IMR-90 (cell line): ENCODE data around the gene FOXN3. TPM values are rescaled to one million over a fixed set of nuclear protein-coding genes. Genes with fewer than 3 reads are reported as not detected.
A peak's percentile ranks its signal among the peaks of the same experiment; 100 is the strongest.

Experiments used
- ATAC-seq: fragments of 200-7000 bp; cut with Tn5 transposase; 2 replicates; pipeline ENCODE4 v1.9.1; 2020; ENCODE audit warnings: low read depth, mild to moderate bottlenecking, moderate library complexity
- BruUV-seq: library from RNA; stranded (reverse); fragments of 400-500 nt; replicated peaks from 2 replicates; lab custom pipeline; 2021; lab: Mats Ljungman, UMichigan
- CTCF ChIA-PET: fragments of 300-600 bp; formaldehyde crosslinking; extraction: SDS; loops from one replicate; lab custom pipeline; 2021; ENCODE audit warnings: antibody characterized with exemption; lab: Yijun Ruan, JAX
- POLR2A ChIA-PET: fragments of 300-600 bp; sonication (Branson Sonifier 250); formaldehyde crosslinking; loops from one replicate; lab custom pipeline; 2022; ENCODE audit warnings: antibody characterized with exemption; ENCODE audit not compliant: unreplicated experiment; lab: Charles Lee
- DNase-seq: peaks from one replicate; pipeline ENCODE4 v3.0.0; 2013
- H2AFZ ChIP-seq: replicated peaks from 2 replicates; pipeline ENCODE3; 2013; ENCODE audit warnings: low read length, mild to moderate bottlenecking; ENCODE audit not compliant: poor library complexity
- H2AK5ac ChIP-seq: 2 replicates; pipeline ENCODE4 v1.6.1; 2013; ENCODE audit warnings: low read depth, low read length, inconsistent platforms
- H2AK9ac ChIP-seq: replicated peaks from 2 replicates; pipeline ENCODE3; 2013; ENCODE audit warnings: mild to moderate bottlenecking, low read depth, low read length, moderate library complexity; ENCODE audit not compliant: poor library complexity
- H2BK120ac ChIP-seq: 2 replicates; pipeline ENCODE4 v1.6.1; 2013; ENCODE audit warnings: low read depth, low read length, inconsistent platforms
- H2BK15ac ChIP-seq: 3 replicates; pipeline ENCODE4 v1.6.1; 2013; ENCODE audit warnings: low read depth, low read length, inconsistent platforms
- H2BK20ac ChIP-seq: 2 replicates; pipeline ENCODE4 v1.6.1; 2013; ENCODE audit warnings: low read depth, mild to moderate bottlenecking, inconsistent platforms, low read length, moderate library complexity
- H2BK5ac ChIP-seq: 2 replicates; pipeline ENCODE4 v1.6.1; 2013; ENCODE audit warnings: mild to moderate bottlenecking, low read depth, low read length, inconsistent platforms; ENCODE audit not compliant: poor library complexity, severe bottlenecking
- H3K14ac ChIP-seq: replicated peaks from 2 replicates; pipeline ENCODE4 v1.6.1; 2013; ENCODE audit warnings: low read depth, low read length, inconsistent platforms
- H3K18ac ChIP-seq: 2 replicates; pipeline ENCODE4 v1.6.1; 2013; ENCODE audit warnings: low read depth, low read length, control low read depth
- H3K23ac ChIP-seq: 2 replicates; pipeline ENCODE4 v1.6.1; 2013; ENCODE audit warnings: low read depth, low read length, inconsistent platforms
- H3K27ac ChIP-seq: 2 replicates; pipeline ENCODE4 v1.5.1; 2013; ENCODE audit warnings: mild to moderate bottlenecking, control low read depth, low read length; ENCODE audit not compliant: insufficient read depth
- H3K27me3 ChIP-seq: 2 replicates; pipeline ENCODE4 v1.6.1; 2013; ENCODE audit warnings: low read length; ENCODE audit not compliant: control insufficient read depth, insufficient read depth
- H3K36me3 ChIP-seq: 2 replicates; pipeline ENCODE4 v1.6.1; 2013; ENCODE audit warnings: low read length, mixed read lengths; ENCODE audit not compliant: control insufficient read depth, insufficient read depth
- H3K4ac ChIP-seq: 2 replicates; pipeline ENCODE4 v1.6.1; 2013; ENCODE audit warnings: low read depth, low read length, inconsistent platforms
- H3K4me1 ChIP-seq: 2 replicates; pipeline ENCODE4 v1.6.1; 2013; ENCODE audit warnings: low read length, mixed read lengths; ENCODE audit not compliant: control insufficient read depth, insufficient read depth
- H3K4me2 ChIP-seq: 2 replicates; pipeline ENCODE4 v1.6.1; 2013; ENCODE audit warnings: low read depth, mild to moderate bottlenecking, control low read depth, low read length, moderate library complexity
- H3K4me3 ChIP-seq: 2 replicates; pipeline ENCODE4 v1.5.1; 2013; ENCODE audit warnings: low read depth, mild to moderate bottlenecking, control low read depth, low read length, moderate library complexity; ENCODE audit not compliant: insufficient read depth
- H3K56ac ChIP-seq: 2 replicates; pipeline ENCODE4 v1.6.1; 2013; ENCODE audit warnings: low read length, inconsistent platforms; ENCODE audit not compliant: insufficient read depth; ENCODE audit errors: extremely low read depth
- H3K79me1 ChIP-seq, 2 experiments: 2 replicates each; pipeline ENCODE4 v1.6.1; 2013; ENCODE audit warnings: low read length in 2 of 2, inconsistent platforms in 1 of 2, low read depth in 1 of 2
- H3K9ac ChIP-seq: 2 replicates; pipeline ENCODE4 v1.6.1; 2013; ENCODE audit warnings: low read depth, low read length, control low read depth
- H3K9me1 ChIP-seq: 2 replicates; pipeline ENCODE4 v1.6.1; 2013; ENCODE audit warnings: low read length, inconsistent platforms; ENCODE audit not compliant: insufficient read depth
- H3K9me3 ChIP-seq: 2 replicates; pipeline ENCODE4 v1.6.1; 2013; ENCODE audit warnings: low read length; ENCODE audit not compliant: control insufficient read depth, insufficient read depth
- H4K20me1 ChIP-seq: 2 replicates; pipeline ENCODE4 v1.6.1; 2013; ENCODE audit warnings: low read length, inconsistent platforms; ENCODE audit not compliant: insufficient read depth
- H4K5ac ChIP-seq: 2 replicates; pipeline ENCODE4 v1.6.1; 2013; ENCODE audit warnings: mild to moderate bottlenecking, low read depth, low read length, control low read depth
- H4K8ac ChIP-seq, 2 experiments: 2 replicates each; pipeline ENCODE4 v1.6.1; 2013; ENCODE audit warnings: low read depth in 2 of 2, low read length in 2 of 2, control low read depth in 1 of 2, inconsistent platforms in 1 of 2
- H4K91ac ChIP-seq: 2 replicates; pipeline ENCODE4 v1.6.1; 2013; ENCODE audit warnings: low read depth, low read length, inconsistent platforms; ENCODE audit not compliant: insufficient read depth
- MAZ ChIP-seq: IDR thresholded peaks from 2 replicates; pipeline ENCODE4 v1.6.1; 2012; ENCODE audit warnings: low read depth, mild to moderate bottlenecking, low read length, improper control_type of control experiment, moderate library complexity, borderline replicate concordance
- NFE2L2 ChIP-seq: fragments of 150-350 bp; IDR thresholded peaks from 2 replicates; pipeline ENCODE4 v1.6.1; 2016; ENCODE audit warnings: low read depth, mild to moderate bottlenecking, low read length
- WGBS, 2 experiments: methylation state at CpG; one replicate each; pipeline versions ENCODE4 v1.1.5 to v1.1.7; 2013; ENCODE audit warnings: missing lambda C conversion rate in 2 of 2; ENCODE audit not compliant: insufficient read length in 1 of 2; ENCODE audit errors: extremely low coverage in 2 of 2; 5-methylcytosine and 5-hydroxymethylcytosine counted together
- dilution Hi-C: fragments of 300-500 bp; cut with HindIII; formaldehyde crosslinking; loops from one replicate; pipeline ENCODE4 v1.14.3; 2018; ENCODE audit warnings: low sequenced_read_pairs; ENCODE audit not compliant: unreplicated experiment
- in situ Hi-C: fragments of 300-500 bp; cut with MboI; formaldehyde crosslinking; loops from 3 replicates; pipeline ENCODE4 v1.14.3; 2019; ENCODE audit warnings: low sequenced_read_pairs, inconsistent platforms, mixed read lengths
- intact Hi-C: fragments of 100-400 bp; cut with micrococcal nuclease; formaldehyde crosslinking; loops from 2 replicates; pipeline ENCODE4 v1.10.0; 2022
- polyA plus RNA-seq, 3 experiments: library from polyadenylated mRNA; depleted of rRNA; stranded (reverse); fragments of >200 nt; gene quantifications; 2 replicates each; pipeline ENCODE4 v1.2.3, GENCODE V29; 2012; ENCODE audit warnings: low replicate concordance in 1 of 3
- total RNA-seq: library from RNA; depleted of rRNA; stranded (reverse); fragments of >200 nt; gene quantifications from 2 replicates; pipeline ENCODE4 v1.2.3, GENCODE V29; 2012
- TF ChIP-seq, protein P1 (sequence below): fragments of 150-350 bp; IDR thresholded peaks from 2 replicates; pipeline ENCODE4 v1.6.1; 2017; ENCODE audit warnings: mild to moderate bottlenecking, antibody characterized with exemption, low read length, low read depth

FOXN3 gene
- total and polyA plus RNA-seq, 2 of the 4 experiments (the other 2 are of a cell fraction): 22.6 to 33.7 TPM

DNA sequence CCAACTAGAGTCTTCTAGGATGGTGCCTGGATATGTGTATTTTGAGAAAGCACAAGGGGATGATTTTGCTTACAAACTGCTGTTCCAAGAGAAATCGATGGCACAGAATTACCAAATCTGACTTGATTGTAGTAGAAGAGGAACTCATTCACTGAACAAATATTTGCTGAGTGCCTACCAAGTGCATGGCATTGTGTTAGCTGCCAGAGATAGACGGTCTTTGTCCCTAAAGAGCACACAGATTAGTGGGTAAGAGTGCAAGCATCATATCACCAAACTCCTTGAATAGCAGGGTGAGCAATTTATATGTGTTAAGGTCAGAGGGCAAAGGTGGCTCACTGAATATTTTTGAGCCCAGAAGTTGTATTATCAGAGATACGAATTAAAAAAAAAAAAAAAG lies 3.5 kb upstream of the FOXN3 start:
- BruUV-seq: no TSS peak
- POLR2A ChIA-PET: no interaction called here

More for the DNA sequence above, 3.5 kb upstream of the FOXN3 start:
- Histone ChIP-seq H3K4me3 (no peak overlapping the region), H3K14ac (no peak overlapping the region), H2AK9ac (no peak overlapping the region), H3K36me3 (0 out of 2 replicates have a peak, but pooled peaks cover 2% of the 10 kb centered on the region), H2BK15ac (no peak overlapping the region), H3K9ac (no peak overlapping the region), H4K8ac (no peak overlapping the region), H3K4me1 (peaks cover 14% of the 10 kb centered on the region), H3K27me3 (no peaks in the 10 kb centered on the region), H4K20me1 (no peaks in the 10 kb centered on the region), H2BK20ac (peak overlapping the region; percentile 3; the same call in 1 of the 2 replicates), H3K27ac (no peak overlapping the region), H3K9me1 (peaks cover 6% of the 10 kb centered on the region), H3K23ac (no peak overlapping the region), H4K5ac (no peak overlapping the region), H3K18ac (no peak overlapping the region), H3K79me1 (peaks cover 18 to 43% of the 10 kb centered on the region in 2 experiments), H4K91ac (no peak overlapping the region), H3K9me3 (no peaks in the 10 kb centered on the region), H2AK5ac (peak overlapping the region; percentile 64; the same call in 1 of the 2 replicates), H2BK120ac (no peak overlapping the region), H2BK5ac (no peak overlapping the region), H3K4me2 (no peak overlapping the region), H3K56ac (no peak overlapping the region), H3K4ac (no peak overlapping the region), H2AFZ (no peak overlapping the region)
- DNase-seq (no peak), ATAC-seq (no peak)
- intact Hi-C loops: no loop called here
- CTCF ChIA-PET: no interaction called here
- in situ Hi-C loops: loop anchor here (10.0 kb wide), 1 partner anchor 194 kb away; no protein-coding TSS in a partner anchor
- dilution Hi-C loops: no loop called here
- no CpG with 5 or more reads among the region's 3 CpGs for WGBS, 2 experiments
- TF ChIP-seq, protein P1, sequence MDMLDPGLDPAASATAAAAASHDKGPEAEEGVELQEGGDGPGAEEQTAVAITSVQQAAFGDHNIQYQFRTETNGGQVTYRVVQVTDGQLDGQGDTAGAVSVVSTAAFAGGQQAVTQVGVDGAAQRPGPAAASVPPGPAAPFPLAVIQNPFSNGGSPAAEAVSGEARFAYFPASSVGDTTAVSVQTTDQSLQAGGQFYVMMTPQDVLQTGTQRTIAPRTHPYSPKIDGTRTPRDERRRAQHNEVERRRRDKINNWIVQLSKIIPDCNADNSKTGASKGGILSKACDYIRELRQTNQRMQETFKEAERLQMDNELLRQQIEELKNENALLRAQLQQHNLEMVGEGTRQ: no peak
- TF ChIP-seq MAZ (no peak), NFE2L2 (no peak)
